ENCODE results near the gene RAET1L.
"Not testable (repeated sequence)": the region's sequence is repeated elsewhere in the genome, so short reads cannot be mapped to it uniquely, and the experiment has no call there.

RAET1L gene

GRCh38 chr6:149991838-149992237 lies 33.5 kb downstream of the RAET1L start:
- FAIRE-seq, result no peak
- DNase-seq (ENCODE audit: low spot score), result no peak

- DNase-seq (ENCODE audit: low spot score); FAIRE-seq: not testable (repeated sequence)
Measured at GRCh38 chr6:149991472-149991795, 33.9 kb downstream of the RAET1L start.

DNA sequence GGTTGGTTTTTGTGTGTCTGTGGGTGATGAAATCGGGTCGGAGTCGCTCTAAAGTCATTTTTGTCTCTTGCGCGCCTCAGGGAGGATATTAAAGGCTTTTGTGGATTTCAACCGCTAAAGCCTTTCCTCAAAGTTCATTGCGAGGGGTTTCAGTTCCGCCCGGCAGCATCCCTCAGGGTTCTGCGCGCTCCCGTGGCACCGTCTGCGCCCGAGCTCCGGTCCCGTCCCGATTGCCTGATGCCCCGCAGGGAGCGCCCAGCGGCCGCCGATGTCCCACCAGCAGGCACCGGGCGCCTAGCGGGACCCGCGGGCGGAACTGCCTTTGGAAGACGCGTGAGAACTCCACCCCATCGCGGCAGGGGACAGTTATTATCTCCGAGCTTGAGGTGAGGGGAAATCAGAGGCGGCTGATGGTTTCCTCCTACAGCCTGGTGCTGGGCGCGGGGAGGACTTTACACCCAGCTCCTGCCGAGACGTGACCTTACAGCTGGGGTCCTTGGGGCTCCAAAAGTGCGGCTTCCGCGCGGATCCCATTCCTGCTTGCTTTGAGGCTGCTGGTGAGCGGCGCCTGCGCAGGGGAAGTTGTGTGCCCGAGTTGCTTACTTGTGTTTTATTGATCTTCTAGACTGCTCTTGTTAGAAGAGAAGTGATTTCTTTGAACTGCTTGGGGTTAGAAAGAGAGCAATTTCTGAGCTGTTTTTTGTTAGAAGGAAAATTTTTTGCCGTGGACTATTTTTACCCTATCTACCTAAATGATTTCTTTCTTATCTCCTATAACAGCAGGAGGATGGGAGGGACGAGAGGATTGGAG lies 34.5 kb downstream of the RAET1L start:
- no peak for DNase-seq (ENCODE audit: low spot score)
- no peak for FAIRE-seq

DNA sequence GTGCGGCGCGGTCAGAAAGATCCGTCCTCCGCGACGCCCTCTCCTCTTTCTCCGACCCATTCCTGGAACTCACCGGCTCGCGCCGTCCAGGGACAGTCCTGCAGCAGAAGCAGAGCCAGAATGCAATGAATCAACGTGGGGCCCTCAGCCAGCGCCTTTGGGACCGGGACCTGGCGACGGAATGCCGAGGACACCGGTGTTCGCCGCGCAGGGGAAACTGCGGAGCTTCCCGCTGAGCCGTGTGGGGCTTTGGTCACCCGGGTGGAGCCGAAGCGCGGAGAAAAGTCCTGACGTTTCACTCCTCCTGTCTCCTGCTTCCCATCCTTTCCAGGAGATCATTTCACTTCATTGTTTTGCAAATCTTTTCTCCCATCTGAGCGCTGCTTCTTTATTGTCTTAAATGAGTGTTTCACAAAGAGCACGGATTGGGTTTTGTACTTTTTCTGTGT lies 35.1 kb downstream of the RAET1L start:
- FAIRE-seq (no peak), DNase-seq (ENCODE audit: low spot score) (no peak)

- no peak for DNase-seq (ENCODE audit: low spot score)
- FAIRE-seq, result no peak
Measured at GRCh38 chr6:149988550-149989346, 36.6 kb downstream of the RAET1L start.

- DNase-seq (ENCODE audit: low spot score), result no peak
- no peak for FAIRE-seq
Measured at GRCh38 chr6:149987602-149988107, 37.7 kb downstream of the RAET1L start.

DNA sequence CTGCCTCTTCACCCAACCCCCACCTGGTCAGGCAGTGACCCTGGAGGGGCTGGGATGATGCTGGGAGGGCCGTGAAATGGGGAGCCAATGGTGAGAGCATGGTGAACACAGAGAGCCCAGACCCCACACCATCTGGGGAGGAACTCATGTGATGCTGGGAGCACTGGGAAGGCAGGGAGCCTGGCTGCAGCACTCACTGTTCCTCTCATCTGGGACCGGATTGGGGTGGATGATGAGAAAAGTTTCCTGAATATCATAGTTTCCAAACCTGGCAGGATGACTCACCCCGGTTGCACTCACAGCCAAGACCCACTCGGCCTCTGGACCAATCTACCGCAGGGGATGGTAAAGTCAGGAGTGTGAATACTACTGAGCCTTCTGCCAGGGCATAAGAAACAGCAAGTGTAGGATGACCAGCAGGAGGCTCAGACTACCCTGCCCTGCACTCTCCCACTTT lies 39.8 kb downstream of the RAET1L start:
- DNase-seq (ENCODE audit: low spot score) (no peak), FAIRE-seq (no peak)

GRCh38 chr6:149984773-149985172 lies 40.6 kb downstream of the RAET1L start:
- FAIRE-seq, result no peak
- DNase-seq (ENCODE audit: low spot score), result no peak

- no peak for FAIRE-seq
- DNase-seq (ENCODE audit: low spot score), result no peak
Measured at GRCh38 chr6:149983145-149983544, 42.2 kb downstream of the RAET1L start.

DNA sequence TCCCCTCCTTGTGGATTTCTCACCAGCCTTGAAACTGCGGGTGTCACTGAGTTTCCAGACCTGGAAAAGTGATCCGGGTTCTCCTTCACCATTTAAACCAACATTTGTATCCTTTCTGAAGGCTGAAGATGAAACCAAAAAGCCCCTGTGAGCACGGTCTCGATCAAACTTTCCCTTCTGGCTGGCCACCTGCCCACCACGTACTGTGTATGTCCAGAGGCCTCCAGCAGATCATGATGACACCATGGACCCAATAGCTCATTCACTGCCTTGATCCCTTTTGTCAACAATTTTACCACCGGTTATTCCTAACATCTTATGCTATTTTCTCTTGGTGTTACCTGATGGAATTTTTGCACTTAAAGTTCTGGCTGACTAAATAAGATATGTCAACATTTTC lies 46.0 kb downstream of the RAET1L start:
- DNase-seq (ENCODE audit: low spot score), result no peak
- FAIRE-seq, result no peak

DNA sequence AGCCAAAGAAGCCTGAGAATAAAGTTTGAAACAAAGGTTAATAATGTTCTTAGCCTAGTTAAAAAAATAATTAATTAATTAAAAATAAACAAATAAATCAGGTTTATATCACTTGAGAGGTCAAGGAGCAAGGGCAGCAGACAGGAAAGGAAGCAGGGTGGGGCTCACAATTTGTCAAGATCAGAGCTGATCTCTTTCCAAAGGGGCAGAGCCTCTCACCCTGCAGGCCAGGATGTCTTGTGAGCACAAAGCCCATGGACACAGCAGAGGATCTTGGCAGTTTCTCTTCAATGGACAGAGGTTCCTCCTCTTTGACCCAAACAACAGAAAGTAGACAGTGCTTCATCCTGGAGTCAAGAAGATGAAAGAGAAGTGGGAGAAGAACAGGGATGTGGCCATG lies 46.7 kb downstream of the RAET1L start:
- no peak for DNase-seq (ENCODE audit: low spot score)
- FAIRE-seq, result no peak

GRCh38 chr6:149977221-149977620 lies 48.1 kb downstream of the RAET1L start:
- FAIRE-seq (no peak), DNase-seq (ENCODE audit: low spot score) (no peak)

- DNase-seq (ENCODE audit: low spot score), result no peak
- FAIRE-seq, result no peak
Measured at GRCh38 chr6:149975400-149975799, 49.9 kb downstream of the RAET1L start.

- DNase-seq (ENCODE audit: low spot score), result no peak
- no peak for FAIRE-seq
Measured at GRCh38 chr6:149974825-149975224, 50.5 kb downstream of the RAET1L start.

DNA sequence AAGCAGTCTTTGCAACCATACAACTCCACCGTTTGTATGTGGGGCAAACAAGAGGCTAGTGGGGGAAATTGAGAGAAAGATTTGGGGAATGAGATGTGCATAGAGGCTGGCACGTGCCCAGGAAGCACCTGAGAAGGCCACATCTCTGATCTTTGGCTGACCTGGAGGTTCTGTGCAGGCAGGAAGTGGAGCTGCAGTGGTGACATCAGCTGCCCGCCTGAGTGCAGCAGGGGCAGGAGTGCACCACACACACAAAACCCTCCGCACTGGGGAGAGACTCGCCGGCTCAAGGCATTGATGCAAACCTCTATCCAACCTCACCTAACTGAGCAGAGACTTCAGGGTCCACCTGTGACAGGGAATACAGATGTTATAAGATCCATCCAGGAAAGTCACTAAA lies 50.9 kb downstream of the RAET1L start:
- not testable (repeated sequence) for DNase-seq (ENCODE audit: low spot score); FAIRE-seq

- no peak for FAIRE-seq
Measured at GRCh38 chr6:149969635-149970034, 55.7 kb downstream of the RAET1L start.

GRCh38 chr6:149968909-149969308 lies 56.4 kb downstream of the RAET1L start:
- FAIRE-seq; DNase-seq (ENCODE audit: low spot score): not testable (repeated sequence)

More at GRCh38 chr6:149969635-149970034, 55.7 kb downstream of the RAET1L start:
- DNase-seq (ENCODE audit: low spot score), result no peak
